IMR-90 (cell line): ENCODE measurements around the gene TECPR2. TPM values are rescaled to one million over a fixed set of nuclear protein-coding genes. Genes with fewer than 3 reads are reported as not detected.
"Not testable (repeated sequence)": the region's sequence is repeated elsewhere in the genome, so short reads cannot be mapped to it uniquely, and the experiment has no call there.

Experiments
- ATAC-seq: fragments of 200-7000 bp; cut with Tn5 transposase; 2 replicates; pipeline ENCODE4 v1.9.1; 2020; ENCODE audit warnings: low read depth, mild to moderate bottlenecking, moderate library complexity
- BruUV-seq: library from RNA; stranded (reverse); fragments of 400-500 nt; replicated peaks from 2 replicates; lab custom pipeline; 2021; lab: Mats Ljungman, UMichigan
- CTCF ChIA-PET: fragments of 300-600 bp; formaldehyde crosslinking; extraction: SDS; loops from one replicate; lab custom pipeline; 2021; ENCODE audit warnings: antibody characterized with exemption; lab: Yijun Ruan, JAX
- POLR2A ChIA-PET: fragments of 300-600 bp; sonication (Branson Sonifier 250); formaldehyde crosslinking; loops from one replicate; lab custom pipeline; 2022; ENCODE audit warnings: antibody characterized with exemption; ENCODE audit not compliant: unreplicated experiment; lab: Charles Lee
- DNase-seq: peaks from one replicate; pipeline ENCODE4 v3.0.0; 2013
- H2AFZ ChIP-seq: replicated peaks from 2 replicates; pipeline ENCODE3; 2013; ENCODE audit warnings: low read length, mild to moderate bottlenecking; ENCODE audit not compliant: poor library complexity
- H2AK5ac ChIP-seq: 2 replicates; pipeline ENCODE4 v1.6.1; 2013; ENCODE audit warnings: low read depth, low read length, inconsistent platforms
- H2AK9ac ChIP-seq: replicated peaks from 2 replicates; pipeline ENCODE3; 2013; ENCODE audit warnings: mild to moderate bottlenecking, low read depth, low read length, moderate library complexity; ENCODE audit not compliant: poor library complexity
- H2BK120ac ChIP-seq: 2 replicates; pipeline ENCODE4 v1.6.1; 2013; ENCODE audit warnings: low read depth, low read length, inconsistent platforms
- H2BK15ac ChIP-seq: 3 replicates; pipeline ENCODE4 v1.6.1; 2013; ENCODE audit warnings: low read depth, low read length, inconsistent platforms
- H2BK20ac ChIP-seq: 2 replicates; pipeline ENCODE4 v1.6.1; 2013; ENCODE audit warnings: low read depth, mild to moderate bottlenecking, inconsistent platforms, low read length, moderate library complexity
- H2BK5ac ChIP-seq: 2 replicates; pipeline ENCODE4 v1.6.1; 2013; ENCODE audit warnings: mild to moderate bottlenecking, low read depth, low read length, inconsistent platforms; ENCODE audit not compliant: poor library complexity, severe bottlenecking
- H3K14ac ChIP-seq: replicated peaks from 2 replicates; pipeline ENCODE4 v1.6.1; 2013; ENCODE audit warnings: low read depth, low read length, inconsistent platforms
- H3K18ac ChIP-seq: 2 replicates; pipeline ENCODE4 v1.6.1; 2013; ENCODE audit warnings: low read depth, low read length, control low read depth
- H3K23ac ChIP-seq: 2 replicates; pipeline ENCODE4 v1.6.1; 2013; ENCODE audit warnings: low read depth, low read length, inconsistent platforms
- H3K27ac ChIP-seq: 2 replicates; pipeline ENCODE4 v1.5.1; 2013; ENCODE audit warnings: mild to moderate bottlenecking, control low read depth, low read length; ENCODE audit not compliant: insufficient read depth
- H3K27me3 ChIP-seq: 2 replicates; pipeline ENCODE4 v1.6.1; 2013; ENCODE audit warnings: low read length; ENCODE audit not compliant: control insufficient read depth, insufficient read depth
- H3K36me3 ChIP-seq: 2 replicates; pipeline ENCODE4 v1.6.1; 2013; ENCODE audit warnings: low read length, mixed read lengths; ENCODE audit not compliant: control insufficient read depth, insufficient read depth
- H3K4ac ChIP-seq: 2 replicates; pipeline ENCODE4 v1.6.1; 2013; ENCODE audit warnings: low read depth, low read length, inconsistent platforms
- H3K4me1 ChIP-seq: 2 replicates; pipeline ENCODE4 v1.6.1; 2013; ENCODE audit warnings: low read length, mixed read lengths; ENCODE audit not compliant: control insufficient read depth, insufficient read depth
- H3K4me2 ChIP-seq: 2 replicates; pipeline ENCODE4 v1.6.1; 2013; ENCODE audit warnings: low read depth, mild to moderate bottlenecking, control low read depth, low read length, moderate library complexity
- H3K4me3 ChIP-seq: 2 replicates; pipeline ENCODE4 v1.5.1; 2013; ENCODE audit warnings: low read depth, mild to moderate bottlenecking, control low read depth, low read length, moderate library complexity; ENCODE audit not compliant: insufficient read depth
- H3K56ac ChIP-seq: 2 replicates; pipeline ENCODE4 v1.6.1; 2013; ENCODE audit warnings: low read length, inconsistent platforms; ENCODE audit not compliant: insufficient read depth; ENCODE audit errors: extremely low read depth
- H3K79me1 ChIP-seq, 2 experiments: 2 replicates each; pipeline ENCODE4 v1.6.1; 2013; ENCODE audit warnings: low read length in 2 of 2, inconsistent platforms in 1 of 2, low read depth in 1 of 2
- H3K9ac ChIP-seq: 2 replicates; pipeline ENCODE4 v1.6.1; 2013; ENCODE audit warnings: low read depth, low read length, control low read depth
- H3K9me1 ChIP-seq: 2 replicates; pipeline ENCODE4 v1.6.1; 2013; ENCODE audit warnings: low read length, inconsistent platforms; ENCODE audit not compliant: insufficient read depth
- H3K9me3 ChIP-seq: 2 replicates; pipeline ENCODE4 v1.6.1; 2013; ENCODE audit warnings: low read length; ENCODE audit not compliant: control insufficient read depth, insufficient read depth
- H4K20me1 ChIP-seq: 2 replicates; pipeline ENCODE4 v1.6.1; 2013; ENCODE audit warnings: low read length, inconsistent platforms; ENCODE audit not compliant: insufficient read depth
- H4K5ac ChIP-seq: 2 replicates; pipeline ENCODE4 v1.6.1; 2013; ENCODE audit warnings: mild to moderate bottlenecking, low read depth, low read length, control low read depth
- H4K8ac ChIP-seq, 2 experiments: 2 replicates each; pipeline ENCODE4 v1.6.1; 2013; ENCODE audit warnings: low read depth in 2 of 2, low read length in 2 of 2, control low read depth in 1 of 2, inconsistent platforms in 1 of 2
- H4K91ac ChIP-seq: 2 replicates; pipeline ENCODE4 v1.6.1; 2013; ENCODE audit warnings: low read depth, low read length, inconsistent platforms; ENCODE audit not compliant: insufficient read depth
- BHLHE40 ChIP-seq: fragments of 150-350 bp; IDR thresholded peaks from 2 replicates; pipeline ENCODE4 v1.6.1; 2016; ENCODE audit warnings: mild to moderate bottlenecking, low read depth, low read length
- CEBPB ChIP-seq: IDR thresholded peaks from 2 replicates; pipeline ENCODE4 v1.6.1; 2012; ENCODE audit warnings: low read depth, low read length, improper control_type of control experiment
- WGBS, 2 experiments: methylation state at CpG; one replicate each; pipeline versions ENCODE4 v1.1.5 to v1.1.7; 2013; ENCODE audit warnings: missing lambda C conversion rate in 2 of 2; ENCODE audit not compliant: insufficient read length in 1 of 2; ENCODE audit errors: extremely low coverage in 2 of 2; 5-methylcytosine and 5-hydroxymethylcytosine counted together
- dilution Hi-C: fragments of 300-500 bp; cut with HindIII; formaldehyde crosslinking; loops from one replicate; pipeline ENCODE4 v1.14.3; 2018; ENCODE audit warnings: low sequenced_read_pairs; ENCODE audit not compliant: unreplicated experiment
- in situ Hi-C: fragments of 300-500 bp; cut with MboI; formaldehyde crosslinking; loops from 3 replicates; pipeline ENCODE4 v1.14.3; 2019; ENCODE audit warnings: low sequenced_read_pairs, inconsistent platforms, mixed read lengths
- intact Hi-C: fragments of 100-400 bp; cut with micrococcal nuclease; formaldehyde crosslinking; loops from 2 replicates; pipeline ENCODE4 v1.10.0; 2022
- polyA plus RNA-seq, 3 experiments: library from polyadenylated mRNA; depleted of rRNA; stranded (reverse); fragments of >200 nt; gene quantifications; 2 replicates each; pipeline ENCODE4 v1.2.3, GENCODE V29; 2012; ENCODE audit warnings: low replicate concordance in 1 of 3
- total RNA-seq: library from RNA; depleted of rRNA; stranded (reverse); fragments of >200 nt; gene quantifications from 2 replicates; pipeline ENCODE4 v1.2.3, GENCODE V29; 2012

Gene TECPR2
- total and polyA plus RNA-seq, 2 of the 4 experiments (the other 2 are of a cell fraction): 9.5 to 11.7 TPM

DNA sequence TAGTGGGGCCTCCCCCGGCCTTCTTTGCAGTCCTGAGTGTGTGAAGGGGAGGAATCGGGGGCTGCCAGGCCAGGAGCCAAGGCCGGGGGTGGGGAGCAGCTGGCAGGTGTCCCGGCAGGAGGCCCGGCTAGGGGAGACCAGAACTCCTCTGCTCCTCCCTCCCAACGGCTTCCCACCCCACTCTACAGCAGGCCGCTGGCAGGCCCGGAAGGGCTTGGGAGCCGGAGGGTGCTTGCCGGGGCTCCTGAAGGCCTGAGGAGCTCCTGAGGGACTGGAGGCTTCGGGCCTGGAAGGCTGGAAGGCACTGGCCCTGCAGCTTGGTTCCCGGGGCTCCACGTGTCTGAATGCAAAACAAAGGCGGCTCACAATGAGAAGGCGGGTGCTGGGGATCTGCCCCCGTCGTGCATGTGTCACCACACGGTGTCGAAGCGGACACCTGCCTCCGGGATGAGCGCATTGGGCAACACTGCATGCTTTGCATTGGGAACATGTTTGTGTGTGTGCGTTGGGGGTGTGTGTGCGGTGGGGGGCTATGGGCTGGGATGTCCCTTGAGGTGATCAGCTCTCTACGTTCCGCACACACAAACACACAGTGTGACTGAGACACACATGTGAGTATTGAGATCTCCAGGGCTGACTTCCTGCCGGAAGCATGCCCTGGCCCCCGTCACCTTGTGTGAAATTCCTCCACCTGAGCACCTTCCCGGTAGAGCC lies 177.7 kb downstream of the TECPR2 start:
- dilution Hi-C loops: no loop called here
- 48% methylated on average over 13 of the region's 29 CpGs; no CpG with 5 or more reads in 1 of the 2 experiments for WGBS, 2 experiments
- peak; percentile 30 for ATAC-seq

DNA sequence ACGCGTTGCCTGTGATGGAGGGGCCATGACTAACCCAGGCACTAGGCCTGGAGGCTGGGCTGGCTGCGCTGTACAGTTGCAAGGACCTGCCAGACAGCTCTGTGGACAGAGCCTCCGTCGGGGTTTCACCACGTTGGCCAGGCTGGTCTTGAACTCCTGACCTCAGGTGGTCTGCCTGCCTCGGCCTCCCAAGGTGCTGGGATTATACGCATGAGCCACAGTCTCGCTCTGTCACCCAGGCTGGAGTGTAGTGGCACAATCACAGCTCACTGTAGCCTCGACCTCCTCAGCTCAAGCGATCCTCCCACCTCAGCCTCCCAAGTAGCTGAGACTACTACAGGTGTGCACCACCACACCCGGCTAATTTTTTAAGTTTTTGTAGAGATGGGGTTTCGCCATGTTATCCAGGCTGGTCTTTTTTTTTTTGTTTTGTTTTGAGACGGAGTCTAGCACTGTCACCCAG lies 178.3 kb downstream of the TECPR2 start:
- H2AK9ac ChIP-seq, H2BK15ac ChIP-seq, H3K4me2 ChIP-seq, BruUV-seq, H2AK5ac ChIP-seq, DNase-seq, H2BK5ac ChIP-seq, H3K9ac ChIP-seq, H3K79me1 ChIP-seq, POLR2A ChIA-PET, H3K4ac ChIP-seq, H3K36me3 ChIP-seq, H3K9me1 ChIP-seq, ATAC-seq, H4K20me1 ChIP-seq, H3K14ac ChIP-seq, dilution Hi-C loops, H3K27ac ChIP-seq, H3K4me3 ChIP-seq, H3K23ac ChIP-seq, H4K91ac ChIP-seq, H2BK120ac ChIP-seq, H4K5ac ChIP-seq, H3K18ac ChIP-seq, in situ Hi-C loops, H3K56ac ChIP-seq, H2BK20ac ChIP-seq, intact Hi-C loops, CTCF ChIA-PET, H3K9me3 ChIP-seq, H4K8ac ChIP-seq: not testable (repeated sequence)
- Histone ChIP-seq H3K27me3 (peaks cover 16% of the 10 kb centered on the region), H2AFZ (peak overlapping the region; percentile 57), H3K4me1 (peaks cover 11% of the 10 kb centered on the region; the same call in 1 of the 2 replicates)
- WGBS, 2 experiments: 86% methylated on average over 6 of the region's 14 CpGs; no CpG with 5 or more reads in 1 of the 2 experiments

More for the DNA sequence above, 177.7 kb downstream of the TECPR2 start:
- H3K4me1 ChIP-seq: peaks cover 9% of the 10 kb centered on the region; the same call in 1 of the 2 replicates
- no peaks in the 10 kb centered on the region for H3K36me3 ChIP-seq
- H4K91ac ChIP-seq: no peak overlapping the region
- no peak overlapping the region for H2BK15ac ChIP-seq
- H2BK5ac ChIP-seq: no peak overlapping the region
- H2AFZ ChIP-seq: peak overlapping the region; percentile 57
- H2BK20ac ChIP-seq: no peak overlapping the region
- H4K20me1 ChIP-seq: no peaks in the 10 kb centered on the region
- H3K4me2 ChIP-seq: no peak overlapping the region
- peaks cover 15% of the 10 kb centered on the region for H3K27me3 ChIP-seq
- TF ChIP-seq BHLHE40 (no peak), CEBPB (peak; percentile 30; the same call in 1 of the 2 replicates)
- H3K27ac ChIP-seq: no peak overlapping the region
- CTCF ChIA-PET: interaction anchor here (0.6 kb wide), 1 partner anchor 34 kb away, joined by 4 read pairs; no protein-coding TSS in a partner anchor
- no peak overlapping the region for H4K5ac ChIP-seq
- H3K9ac ChIP-seq: no peak overlapping the region
- intact Hi-C loops (no loop called here), in situ Hi-C loops (no loop called here)
- no peaks in the 10 kb centered on the region for H3K9me3 ChIP-seq
- H2AK9ac ChIP-seq: peak overlapping the region; percentile 15
- no peak overlapping the region for H2BK120ac ChIP-seq
- DNase-seq: peak; percentile 4
- H3K4me3 ChIP-seq: no peak overlapping the region
- H3K9me1 ChIP-seq: no peaks in the 10 kb centered on the region; the same call in 1 of the 2 replicates
- H3K79me1 ChIP-seq: no peaks in the 10 kb centered on the region
- H4K8ac ChIP-seq: no peak overlapping the region
- BruUV-seq: no TSS peak
- H2AK5ac ChIP-seq: no peak overlapping the region
- H3K14ac ChIP-seq: no peak overlapping the region
- H3K4ac ChIP-seq: no peak overlapping the region
- H3K56ac ChIP-seq: no peak overlapping the region
- H3K18ac ChIP-seq: no peak overlapping the region
- no peak overlapping the region for H3K23ac ChIP-seq
- POLR2A ChIA-PET: no interaction called here
